CD4-positive, alpha-beta T cell (primary cell): ENCODE data around the gene FLRT1. TPM values are rescaled to one million over a fixed set of nuclear protein-coding genes. Genes with fewer than 3 reads are reported as not detected.

Source experiments
- ATAC-seq: fragments of 200-7000 bp; cut with Tn5 transposase; one replicate; pipeline ENCODE4 v1.10.0; 2022; ENCODE audit warnings: mild to moderate bottlenecking; ENCODE audit not compliant: poor library complexity
- CTCF ChIA-PET: fragments of 350-600 bp; sonication (Branson Sonifier 250); formaldehyde crosslinking; loops from one replicate; lab custom pipeline; 2021; ENCODE audit warnings: antibody characterized with exemption, inconsistent platforms; lab: Charles Lee
- POLR2A ChIA-PET: fragments of 350-600 bp; sonication (Branson Sonifier 250); formaldehyde crosslinking; loops from one replicate; lab custom pipeline; 2021; ENCODE audit warnings: antibody characterized with exemption, inconsistent platforms; lab: Charles Lee
- DNase-seq, 14 experiments: peaks; one replicate each; pipeline ENCODE4 v3.0.0-alpha.2; 2013 to 2020; ENCODE audit warnings: mixed read lengths in 2 of 14
- H3K27ac ChIP-seq, 2 donors: one replicate each; pipeline versions ENCODE4 v1.5.1 to v1.7.0; 2013; ENCODE audit warnings: low read length in 2 of 2, low read depth in 1 of 2, mild to moderate bottlenecking in 1 of 2
- H3K27me3 ChIP-seq, 2 experiments: 1 replicate in 1 of 2; 2 replicates in 1 of 2; pipeline versions ENCODE4 v1.6.1 to v1.7.0; 2013; ENCODE audit warnings: low read length in 2 of 2, control low read depth in 1 of 2, mild to moderate bottlenecking in 1 of 2, moderate library complexity in 1 of 2; ENCODE audit not compliant: insufficient read depth in 2 of 2, control insufficient read depth in 1 of 2
- H3K36me3 ChIP-seq: one replicate; pipeline ENCODE4 v1.6.1; 2013; ENCODE audit warnings: low read length, control low read depth; ENCODE audit not compliant: insufficient read depth
- H3K4me1 ChIP-seq: one replicate; pipeline ENCODE4 v1.6.1; 2013; ENCODE audit warnings: low read length, control low read depth; ENCODE audit not compliant: insufficient read depth
- H3K4me3 ChIP-seq: one replicate; pipeline ENCODE4 v1.5.1; 2013; ENCODE audit warnings: mild to moderate bottlenecking, low read length, moderate library complexity
- H3K9me3 ChIP-seq, 2 experiments: 1 replicate in 1 of 2; 2 replicates in 1 of 2; pipeline versions ENCODE4 v1.6.1 to v1.7.0; 2013; ENCODE audit warnings: low read length in 2 of 2, mild to moderate bottlenecking in 2 of 2, control low read depth in 1 of 2, moderate library complexity in 1 of 2; ENCODE audit not compliant: control insufficient read depth in 1 of 2, insufficient read depth in 1 of 2
- H3K27ac Mint-ChIP-seq: one replicate; pipeline ENCODE4 v1.8.0; 2020; ENCODE audit warnings: mixed read lengths
- H3K27me3 Mint-ChIP-seq: one replicate; pipeline ENCODE4 v1.8.0; 2021; ENCODE audit warnings: mixed read lengths
- H3K36me3 Mint-ChIP-seq: one replicate; pipeline ENCODE4 v1.8.0; 2021; ENCODE audit warnings: low read depth, mixed read lengths
- H3K4me1 Mint-ChIP-seq: one replicate; pipeline ENCODE4 v1.8.0; 2021; ENCODE audit warnings: low read depth, mixed read lengths
- H3K4me3 Mint-ChIP-seq: one replicate; pipeline ENCODE4 v1.8.0; 2020; ENCODE audit warnings: mild to moderate bottlenecking, mixed read lengths
- H3K9me3 Mint-ChIP-seq: one replicate; pipeline ENCODE4 v1.8.0; 2020; ENCODE audit warnings: mixed read lengths
- CTCF ChIP-seq: fragments of 200-600 bp; IDR thresholded peaks from one replicate; pipeline ENCODE4 v1.8.0; 2022; ENCODE audit warnings: antibody characterized with exemption, mild to moderate bottlenecking
- intact Hi-C, 2 experiments: fragments of 100-400 bp; cut with DNase I in 1 of 2; cut with micrococcal nuclease in 1 of 2; formaldehyde crosslinking; loops; one replicate each; pipeline versions ENCODE4 v1.15.1 to v1.9.0; 2023 to 2025; cut with DNase I, micrococcal nuclease
- total RNA-seq, 174 experiments: library from RNA in 2 of 174; stranded (reverse) in 2 of 174; gene quantifications; one replicate each; pipeline ENCODE4 v1.2.3 and lab custom pipeline; 2021 to 2026

Gene FLRT1
- total RNA-seq, 2 experiments from 2014 or later, result not detected

GRCh38 chr11:64034411-64034811 lies 1.3 kb upstream of the FLRT1 start:
- no peak for DNase-seq
- ATAC-seq, result no peak
- Mint-ChIP-seq H3K36me3 (no peaks in the 10 kb centered on the region), H3K27ac (no peak overlapping the region), H3K27me3 (peaks cover 52% of the 10 kb centered on the region), H3K4me1 (peaks cover 6% of the 10 kb centered on the region), H3K9me3 (no peaks in the 10 kb centered on the region), H3K4me3 (peak overlapping the region; percentile 12)
- peaks cover 17% of the 10 kb centered on the region for H3K4me1 ChIP-seq
- no peak for TF ChIP-seq CTCF
- peaks cover 0 to 14% of the 10 kb centered on the region in 2 experiments for H3K9me3 ChIP-seq
- POLR2A ChIA-PET, result no interaction called here
- no peak overlapping the region for H3K4me3 ChIP-seq
- no peaks in the 10 kb centered on the region for H3K36me3 ChIP-seq
- no peak overlapping the region for H3K27ac ChIP-seq
- CTCF ChIA-PET, result no interaction called here
- intact Hi-C loops, result no loop called here
- peaks cover 39 to 52% of the 10 kb centered on the region in 2 experiments for H3K27me3 ChIP-seq

GRCh38 chr11:64035081-64035524 lies 628 bp upstream of the FLRT1 start:
- TF ChIP-seq CTCF, result no peak
- Histone ChIP-seq H3K27me3 (peaks cover 39 to 55% of the 10 kb centered on the region in 2 experiments), H3K27ac (no peak overlapping the region), H3K4me3 (no peak overlapping the region), H3K4me1 (peaks cover 17% of the 10 kb centered on the region), H3K9me3 (peaks cover 0 to 14% of the 10 kb centered on the region in 2 experiments), H3K36me3 (no peaks in the 10 kb centered on the region)
- CTCF ChIA-PET, result no interaction called here
- DNase-seq, result no peak
- H3K4me1 Mint-ChIP-seq, result peaks cover 6% of the 10 kb centered on the region
- H3K27me3 Mint-ChIP-seq, result peaks cover 50% of the 10 kb centered on the region
- no peaks in the 10 kb centered on the region for H3K36me3 Mint-ChIP-seq
- no peak overlapping the region for H3K27ac Mint-ChIP-seq
- POLR2A ChIA-PET, result no interaction called here
- H3K9me3 Mint-ChIP-seq, result no peaks in the 10 kb centered on the region
- no peak for ATAC-seq
- intact Hi-C loops, result no loop called here
- peak overlapping the region; percentile 25 for H3K4me3 Mint-ChIP-seq

- no peaks in the 10 kb centered on the region for H3K36me3 Mint-ChIP-seq
- no peak for ATAC-seq
- peaks cover 44% of the 10 kb centered on the region for H3K27me3 Mint-ChIP-seq
- ChIA-PET CTCF (no interaction called here), POLR2A (no interaction called here)
- no peak overlapping the region for H3K27ac Mint-ChIP-seq
- Histone ChIP-seq H3K36me3 (no peaks in the 10 kb centered on the region), H3K27ac (no peak overlapping the region), H3K4me3 (no peak overlapping the region), H3K9me3 (peaks cover 0 to 14% of the 10 kb centered on the region in 2 experiments), H3K4me1 (peaks cover 17% of the 10 kb centered on the region), H3K27me3 (peaks cover 36 to 53% of the 10 kb centered on the region in 2 experiments)
- peaks cover 6% of the 10 kb centered on the region for H3K4me1 Mint-ChIP-seq
- H3K4me3 Mint-ChIP-seq, result no peak overlapping the region
- H3K9me3 Mint-ChIP-seq, result no peaks in the 10 kb centered on the region
- no peak for TF ChIP-seq CTCF
- intact Hi-C loops, result no loop called here
- no peak for DNase-seq
Observed at GRCh38 chr11:64036087-64037026, 626 bp downstream of the FLRT1 start.
